Measurements from ENCODE around the gene CSMD2. TPM values are rescaled to one million over a fixed set of nuclear protein-coding genes. Genes with fewer than 3 reads are reported as not detected.

CSMD2 gene
- total and polyA plus RNA-seq, 2 of the 8 experiments (the other 6 are each of a cell fraction or from before 2014, with no cell fraction given): 7.0 to 14.7 TPM

DNA sequence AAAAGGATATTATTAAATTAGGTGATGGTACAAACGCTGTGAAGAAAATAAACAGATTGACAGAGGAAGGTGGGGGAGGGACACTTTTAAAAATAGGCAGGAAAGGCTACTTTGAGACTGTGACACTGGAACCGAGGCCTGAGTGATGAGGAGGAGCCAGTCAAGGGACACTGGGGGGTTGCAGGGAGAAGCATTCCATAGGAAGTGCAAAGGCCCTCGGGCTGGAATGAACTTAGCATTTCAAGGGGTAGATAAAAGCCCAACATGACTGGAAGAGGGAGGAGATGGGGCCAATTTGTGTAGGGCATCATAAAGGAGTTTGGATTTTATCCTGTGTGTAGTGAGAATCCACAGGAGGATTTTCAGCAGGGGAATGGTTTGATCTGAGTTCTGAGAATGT is 27.6 kb upstream of the CSMD2 start (continued):
- TF ChIP-seq, protein P1, sequence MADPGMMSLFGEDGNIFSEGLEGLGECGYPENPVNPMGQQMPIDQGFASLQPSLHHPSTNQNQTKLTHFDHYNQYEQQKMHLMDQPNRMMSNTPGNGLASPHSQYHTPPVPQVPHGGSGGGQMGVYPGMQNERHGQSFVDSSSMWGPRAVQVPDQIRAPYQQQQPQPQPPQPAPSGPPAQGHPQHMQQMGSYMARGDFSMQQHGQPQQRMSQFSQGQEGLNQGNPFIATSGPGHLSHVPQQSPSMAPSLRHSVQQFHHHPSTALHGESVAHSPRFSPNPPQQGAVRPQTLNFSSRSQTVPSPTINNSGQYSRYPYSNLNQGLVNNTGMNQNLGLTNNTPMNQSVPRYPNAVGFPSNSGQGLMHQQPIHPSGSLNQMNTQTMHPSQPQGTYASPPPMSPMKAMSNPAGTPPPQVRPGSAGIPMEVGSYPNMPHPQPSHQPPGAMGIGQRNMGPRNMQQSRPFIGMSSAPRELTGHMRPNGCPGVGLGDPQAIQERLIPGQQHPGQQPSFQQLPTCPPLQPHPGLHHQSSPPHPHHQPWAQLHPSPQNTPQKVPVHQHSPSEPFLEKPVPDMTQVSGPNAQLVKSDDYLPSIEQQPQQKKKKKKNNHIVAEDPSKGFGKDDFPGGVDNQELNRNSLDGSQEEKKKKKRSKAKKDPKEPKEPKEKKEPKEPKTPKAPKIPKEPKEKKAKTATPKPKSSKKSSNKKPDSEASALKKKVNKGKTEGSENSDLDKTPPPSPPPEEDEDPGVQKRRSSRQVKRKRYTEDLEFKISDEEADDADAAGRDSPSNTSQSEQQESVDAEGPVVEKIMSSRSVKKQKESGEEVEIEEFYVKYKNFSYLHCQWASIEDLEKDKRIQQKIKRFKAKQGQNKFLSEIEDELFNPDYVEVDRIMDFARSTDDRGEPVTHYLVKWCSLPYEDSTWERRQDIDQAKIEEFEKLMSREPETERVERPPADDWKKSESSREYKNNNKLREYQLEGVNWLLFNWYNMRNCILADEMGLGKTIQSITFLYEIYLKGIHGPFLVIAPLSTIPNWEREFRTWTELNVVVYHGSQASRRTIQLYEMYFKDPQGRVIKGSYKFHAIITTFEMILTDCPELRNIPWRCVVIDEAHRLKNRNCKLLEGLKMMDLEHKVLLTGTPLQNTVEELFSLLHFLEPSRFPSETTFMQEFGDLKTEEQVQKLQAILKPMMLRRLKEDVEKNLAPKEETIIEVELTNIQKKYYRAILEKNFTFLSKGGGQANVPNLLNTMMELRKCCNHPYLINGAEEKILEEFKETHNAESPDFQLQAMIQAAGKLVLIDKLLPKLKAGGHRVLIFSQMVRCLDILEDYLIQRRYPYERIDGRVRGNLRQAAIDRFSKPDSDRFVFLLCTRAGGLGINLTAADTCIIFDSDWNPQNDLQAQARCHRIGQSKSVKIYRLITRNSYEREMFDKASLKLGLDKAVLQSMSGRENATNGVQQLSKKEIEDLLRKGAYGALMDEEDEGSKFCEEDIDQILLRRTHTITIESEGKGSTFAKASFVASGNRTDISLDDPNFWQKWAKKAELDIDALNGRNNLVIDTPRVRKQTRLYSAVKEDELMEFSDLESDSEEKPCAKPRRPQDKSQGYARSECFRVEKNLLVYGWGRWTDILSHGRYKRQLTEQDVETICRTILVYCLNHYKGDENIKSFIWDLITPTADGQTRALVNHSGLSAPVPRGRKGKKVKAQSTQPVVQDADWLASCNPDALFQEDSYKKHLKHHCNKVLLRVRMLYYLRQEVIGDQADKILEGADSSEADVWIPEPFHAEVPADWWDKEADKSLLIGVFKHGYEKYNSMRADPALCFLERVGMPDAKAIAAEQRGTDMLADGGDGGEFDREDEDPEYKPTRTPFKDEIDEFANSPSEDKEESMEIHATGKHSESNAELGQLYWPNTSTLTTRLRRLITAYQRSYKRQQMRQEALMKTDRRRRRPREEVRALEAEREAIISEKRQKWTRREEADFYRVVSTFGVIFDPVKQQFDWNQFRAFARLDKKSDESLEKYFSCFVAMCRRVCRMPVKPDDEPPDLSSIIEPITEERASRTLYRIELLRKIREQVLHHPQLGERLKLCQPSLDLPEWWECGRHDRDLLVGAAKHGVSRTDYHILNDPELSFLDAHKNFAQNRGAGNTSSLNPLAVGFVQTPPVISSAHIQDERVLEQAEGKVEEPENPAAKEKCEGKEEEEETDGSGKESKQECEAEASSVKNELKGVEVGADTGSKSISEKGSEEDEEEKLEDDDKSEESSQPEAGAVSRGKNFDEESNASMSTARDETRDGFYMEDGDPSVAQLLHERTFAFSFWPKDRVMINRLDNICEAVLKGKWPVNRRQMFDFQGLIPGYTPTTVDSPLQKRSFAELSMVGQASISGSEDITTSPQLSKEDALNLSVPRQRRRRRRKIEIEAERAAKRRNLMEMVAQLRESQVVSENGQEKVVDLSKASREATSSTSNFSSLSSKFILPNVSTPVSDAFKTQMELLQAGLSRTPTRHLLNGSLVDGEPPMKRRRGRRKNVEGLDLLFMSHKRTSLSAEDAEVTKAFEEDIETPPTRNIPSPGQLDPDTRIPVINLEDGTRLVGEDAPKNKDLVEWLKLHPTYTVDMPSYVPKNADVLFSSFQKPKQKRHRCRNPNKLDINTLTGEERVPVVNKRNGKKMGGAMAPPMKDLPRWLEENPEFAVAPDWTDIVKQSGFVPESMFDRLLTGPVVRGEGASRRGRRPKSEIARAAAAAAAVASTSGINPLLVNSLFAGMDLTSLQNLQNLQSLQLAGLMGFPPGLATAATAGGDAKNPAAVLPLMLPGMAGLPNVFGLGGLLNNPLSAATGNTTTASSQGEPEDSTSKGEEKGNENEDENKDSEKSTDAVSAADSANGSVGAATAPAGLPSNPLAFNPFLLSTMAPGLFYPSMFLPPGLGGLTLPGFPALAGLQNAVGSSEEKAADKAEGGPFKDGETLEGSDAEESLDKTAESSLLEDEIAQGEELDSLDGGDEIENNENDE (IDR thresholded peaks at IDR 0.05; ENCODE audit: insufficient replicate concordance, low read length): no peak
- TF ChIP-seq BRCA1 (IDR thresholded peaks at IDR 0.05; ENCODE audit: low read depth, low read length): no peak
- TF ChIP-seq EGR1 (IDR thresholded peaks at IDR 0.05; ENCODE audit: borderline replicate concordance, low read depth, low read length): no peak
- TF ChIP-seq, protein P2, sequence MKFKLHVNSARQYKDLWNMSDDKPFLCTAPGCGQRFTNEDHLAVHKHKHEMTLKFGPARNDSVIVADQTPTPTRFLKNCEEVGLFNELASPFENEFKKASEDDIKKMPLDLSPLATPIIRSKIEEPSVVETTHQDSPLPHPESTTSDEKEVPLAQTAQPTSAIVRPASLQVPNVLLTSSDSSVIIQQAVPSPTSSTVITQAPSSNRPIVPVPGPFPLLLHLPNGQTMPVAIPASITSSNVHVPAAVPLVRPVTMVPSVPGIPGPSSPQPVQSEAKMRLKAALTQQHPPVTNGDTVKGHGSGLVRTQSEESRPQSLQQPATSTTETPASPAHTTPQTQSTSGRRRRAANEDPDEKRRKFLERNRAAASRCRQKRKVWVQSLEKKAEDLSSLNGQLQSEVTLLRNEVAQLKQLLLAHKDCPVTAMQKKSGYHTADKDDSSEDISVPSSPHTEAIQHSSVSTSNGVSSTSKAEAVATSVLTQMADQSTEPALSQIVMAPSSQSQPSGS (IDR thresholded peaks at IDR 0.05; ENCODE audit: low read length): no peak
